CD4-positive, alpha-beta T cell treated with Interferon gamma for 1 hour (primary cell): ENCODE measurements around the gene AFDN.

ENCODE experiments used
- DNase-seq: peaks from one replicate; pipeline ENCODE4 v3.0.0-alpha.2; 2020

The AFDN gene

GRCh38 chr6:167817016-167817415 lies 9.7 kb upstream of the AFDN start:
- no peak for DNase-seq

DNA sequence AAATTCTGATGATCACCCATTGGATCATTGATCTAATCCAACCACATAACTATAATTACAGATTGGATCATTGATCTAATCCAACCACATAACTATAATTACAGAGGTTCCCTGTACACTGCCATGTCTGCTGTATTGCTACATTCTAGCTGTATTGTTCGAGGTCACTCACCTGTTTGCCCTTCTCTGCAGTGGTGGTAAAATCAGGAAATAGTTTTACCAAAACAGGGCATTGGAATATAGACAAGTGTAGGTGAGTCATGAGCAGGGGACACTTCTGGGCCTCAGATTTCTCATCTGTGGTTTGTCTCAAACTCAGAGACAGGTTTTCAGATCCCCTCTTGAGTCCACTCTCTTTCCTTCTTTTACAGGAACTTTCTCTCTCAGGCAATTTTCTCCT lies 9.0 kb upstream of the AFDN start:
- DNase-seq, result no peak

GRCh38 chr6:167819576-167819975 lies 7.1 kb upstream of the AFDN start:
- no peak for DNase-seq

DNA sequence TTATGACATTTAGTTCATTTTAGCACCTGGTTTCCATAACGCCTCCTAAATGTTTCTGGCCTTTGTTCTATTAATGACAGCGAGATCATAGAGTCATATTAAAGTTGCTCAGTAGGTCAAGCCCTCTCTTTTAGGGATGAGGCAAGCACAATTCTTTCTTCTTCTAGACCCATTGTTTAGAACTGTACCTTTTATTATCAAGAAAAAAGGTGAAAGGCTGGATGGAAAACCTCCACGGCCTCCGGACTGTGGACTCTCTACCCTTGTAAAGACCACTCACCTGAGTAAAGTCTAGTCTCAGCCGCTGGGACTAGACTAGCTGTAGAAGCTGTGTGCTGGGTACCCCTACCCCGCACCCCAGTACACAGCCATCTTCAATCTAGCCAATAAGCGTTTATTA lies 6.0 kb upstream of the AFDN start:
- DNase-seq, result no peak

- DNase-seq, result no peak
These were observed 1.9 kb upstream of the AFDN start for GRCh38 chr6:167824591-167825331.

- peak; percentile 9 for DNase-seq
These were observed 1.1 kb upstream of the AFDN start for GRCh38 chr6:167825332-167826229.

DNA sequence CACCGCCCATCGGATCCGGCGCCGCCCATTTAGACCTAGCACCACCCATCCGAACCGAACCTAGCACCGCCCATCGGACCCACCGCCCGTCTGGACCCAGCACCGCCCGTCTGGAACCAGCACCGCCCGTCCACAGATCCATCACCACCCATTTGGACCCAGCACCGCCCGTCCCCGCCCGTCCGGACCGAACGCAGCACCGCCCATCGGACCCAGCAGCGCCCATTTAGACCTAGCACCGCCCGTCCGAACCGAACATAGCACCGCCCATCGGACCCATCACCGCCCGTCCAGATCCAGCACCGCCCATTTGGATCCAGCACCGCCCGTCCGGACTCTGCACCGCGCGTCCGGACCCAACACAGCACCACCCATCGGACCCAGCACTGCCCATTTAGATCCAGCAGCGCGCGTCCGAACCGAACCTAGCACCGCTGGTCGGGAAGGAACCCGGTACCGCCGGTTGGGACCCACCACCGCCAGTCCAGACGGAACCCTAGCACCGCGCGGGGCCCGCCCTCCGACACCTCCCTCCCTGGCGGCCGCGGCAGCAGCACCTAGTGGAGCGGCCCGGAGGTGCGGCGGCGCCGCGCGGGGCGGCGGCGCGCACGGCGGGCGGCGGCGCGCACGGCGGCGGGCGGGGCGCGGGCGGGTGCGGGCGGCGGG lies 348 bp upstream of the AFDN start:
- DNase-seq, result peak; percentile 55

DNA sequence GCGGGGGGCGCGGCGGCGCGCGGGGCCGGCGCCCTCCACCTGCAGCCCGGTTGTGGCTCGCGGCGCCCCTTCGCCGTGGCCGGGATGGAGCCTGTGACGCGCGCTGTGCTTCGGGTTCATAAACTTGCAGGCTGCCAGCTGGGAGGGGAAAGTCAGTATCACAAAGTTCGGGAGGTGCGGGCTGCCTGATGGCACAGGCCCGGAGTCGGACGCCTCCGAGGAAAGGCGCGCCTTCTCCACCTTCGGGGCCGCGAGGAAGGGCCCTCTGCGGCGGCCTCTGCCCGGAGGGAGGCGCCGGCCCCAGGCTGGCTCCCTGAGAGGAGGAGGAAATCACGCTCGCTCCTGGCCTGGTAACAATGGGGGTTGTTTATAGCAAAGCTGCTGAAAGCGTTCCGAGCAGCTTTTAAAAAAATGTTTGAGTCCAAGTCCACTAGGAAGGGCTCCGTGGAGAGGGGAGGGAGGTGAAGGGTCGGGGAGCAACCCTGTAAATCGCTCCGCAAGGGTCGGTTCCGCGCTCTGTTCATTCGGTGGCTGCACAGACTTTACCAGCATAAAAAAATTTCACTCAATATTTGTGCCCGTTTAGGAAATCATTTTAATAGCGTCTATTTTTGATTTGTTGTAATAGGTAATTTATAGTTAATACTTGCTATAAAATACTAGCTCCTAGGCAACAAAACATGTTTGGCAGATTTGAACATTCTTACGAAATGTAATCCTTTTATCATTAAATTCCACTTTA lies 1.0 kb downstream of the AFDN start:
- DNase-seq, result peak; percentile 2

DNA sequence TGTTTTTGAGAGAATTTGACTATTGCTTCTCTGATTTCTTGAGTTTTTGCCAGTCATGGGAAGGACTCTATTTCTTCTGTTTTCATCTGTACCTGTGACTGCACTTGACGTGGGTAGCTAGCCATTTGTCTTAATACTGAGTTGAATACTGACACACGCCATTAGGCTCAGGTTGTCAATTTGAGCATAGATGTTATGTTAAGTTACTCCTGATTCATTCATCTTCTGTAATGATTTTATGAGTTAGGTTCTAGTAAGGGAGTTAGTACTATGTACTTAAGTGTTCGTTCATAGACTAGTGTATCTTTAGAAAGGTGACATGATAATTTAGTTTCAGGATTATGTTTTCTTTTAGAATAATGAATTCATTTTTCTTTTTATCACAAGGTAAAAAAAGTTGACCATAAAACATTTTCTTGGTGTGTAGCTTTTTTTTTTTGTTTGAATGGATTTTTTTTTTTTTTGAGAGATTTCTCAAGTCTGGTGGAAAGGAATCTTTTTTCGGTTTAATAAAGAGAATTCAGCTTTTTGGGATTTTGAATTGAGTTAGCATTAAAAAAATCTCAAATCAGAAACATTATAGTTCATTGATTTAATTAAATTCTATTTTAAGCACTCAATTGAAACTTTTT lies 1.7 kb downstream of the AFDN start:
- DNase-seq, result no peak

- DNase-seq, result no peak
These were observed 2.8 kb downstream of the AFDN start for GRCh38 chr6:167829513-167829912.

- no peak for DNase-seq
These were observed 4.6 kb downstream of the AFDN start for GRCh38 chr6:167831281-167831828.

DNA sequence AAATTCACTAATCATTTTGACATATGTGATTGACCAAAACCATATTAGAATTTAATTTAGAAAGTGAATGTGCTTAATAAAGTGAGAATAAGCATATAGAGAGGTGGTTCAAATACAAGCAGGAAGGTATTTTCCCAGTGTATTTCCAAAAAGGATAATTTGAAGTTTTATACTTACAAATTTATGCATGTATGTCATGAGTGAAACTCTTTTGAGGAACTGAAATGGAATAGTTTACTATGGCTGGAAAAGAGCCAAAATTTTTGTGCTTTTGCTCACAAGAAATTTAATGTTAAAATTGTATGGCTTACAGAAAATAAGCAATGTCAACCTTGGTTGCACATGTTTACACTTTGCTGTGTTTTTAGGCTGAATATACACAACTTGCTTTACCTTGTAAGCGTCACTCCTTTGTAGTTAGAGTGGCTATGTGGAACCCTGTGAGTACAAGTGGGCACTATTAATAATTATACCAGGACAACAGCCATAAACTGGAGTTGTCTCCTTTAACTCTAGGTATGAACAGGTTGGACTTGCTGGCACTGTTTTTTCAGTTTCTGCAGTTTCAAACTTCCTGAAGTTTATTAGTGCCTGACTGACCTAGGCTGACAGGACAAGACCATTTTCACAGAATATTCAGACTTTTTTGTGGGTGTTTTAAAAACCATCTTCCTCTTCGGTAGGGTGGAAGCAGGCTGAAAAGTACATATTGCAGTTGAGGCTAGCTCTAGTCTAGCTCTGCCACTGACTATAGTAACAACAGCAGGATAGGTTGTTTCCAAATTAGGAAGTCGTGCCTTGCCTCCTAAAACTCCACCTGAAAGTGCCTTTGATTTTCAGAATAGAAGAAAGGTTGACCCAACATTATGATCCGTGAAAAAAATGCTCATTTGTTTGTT lies 6.0 kb downstream of the AFDN start:
- DNase-seq, result no peak

GRCh38 chr6:167833396-167833763 lies 6.7 kb downstream of the AFDN start:
- DNase-seq, result no peak

DNA sequence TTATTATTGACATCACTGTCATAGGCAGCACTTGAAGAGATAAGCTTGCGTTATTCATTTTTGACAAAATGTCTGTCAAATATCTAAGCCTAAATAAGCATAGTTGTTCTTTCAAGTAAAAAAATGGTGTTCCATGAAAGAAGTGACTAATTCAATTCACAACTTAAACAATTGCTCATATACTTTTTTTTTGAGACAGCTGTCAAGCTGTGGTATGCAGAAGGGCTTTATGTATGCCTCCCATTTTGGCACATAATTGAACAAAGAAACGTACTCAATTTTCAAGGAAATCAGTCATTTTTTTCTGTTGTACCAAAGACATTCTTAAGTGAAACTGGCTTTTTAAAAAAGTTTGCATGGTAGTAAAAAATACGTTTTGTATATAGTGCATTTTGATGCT lies 8.5 kb downstream of the AFDN start:
- no peak for DNase-seq

DNA sequence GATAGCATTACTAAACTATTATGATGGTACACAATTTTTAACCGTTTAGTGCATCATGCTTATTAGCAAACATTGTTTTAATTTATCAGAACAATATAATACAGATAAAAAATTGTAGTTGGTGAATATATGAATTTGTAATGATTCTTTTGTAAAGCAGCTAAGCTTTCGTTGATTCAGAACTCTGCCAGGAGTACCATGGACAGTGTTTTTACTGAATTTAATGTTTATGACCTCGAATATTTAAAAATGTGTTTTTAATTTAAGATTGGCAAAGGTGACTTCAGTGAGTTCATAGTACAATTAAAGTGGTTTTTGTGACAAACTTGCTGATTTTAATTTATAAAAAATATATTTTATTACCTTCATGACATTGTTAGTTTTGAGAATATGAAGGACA lies 10.0 kb downstream of the AFDN start:
- no peak for DNase-seq

DNA sequence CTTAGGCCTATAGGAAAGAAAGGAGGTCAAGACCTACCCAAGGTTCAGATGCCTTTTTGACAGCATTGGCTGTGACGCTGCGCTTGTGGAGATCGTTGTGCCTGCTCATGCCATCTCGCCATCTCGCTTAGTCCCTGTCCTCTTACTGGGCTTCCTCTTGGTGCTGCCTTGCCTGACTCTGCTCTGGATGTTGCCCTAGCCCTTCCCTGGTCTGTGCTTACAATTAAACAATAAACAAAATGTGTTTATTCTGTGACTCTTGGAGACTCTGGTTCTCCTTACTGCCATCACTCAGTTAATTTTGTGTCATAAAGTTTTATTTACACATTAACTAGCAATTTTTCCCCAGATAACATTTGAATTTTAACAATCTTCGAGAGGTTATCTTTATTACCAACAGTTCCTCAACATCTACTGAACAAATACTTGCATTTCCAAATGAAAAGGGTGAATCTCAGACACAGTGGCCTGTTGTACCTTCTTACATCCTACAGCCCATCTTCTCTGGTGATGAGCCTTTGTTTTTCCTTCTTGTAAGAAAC lies 11.6 kb downstream of the AFDN start:
- DNase-seq, result no peak

DNA sequence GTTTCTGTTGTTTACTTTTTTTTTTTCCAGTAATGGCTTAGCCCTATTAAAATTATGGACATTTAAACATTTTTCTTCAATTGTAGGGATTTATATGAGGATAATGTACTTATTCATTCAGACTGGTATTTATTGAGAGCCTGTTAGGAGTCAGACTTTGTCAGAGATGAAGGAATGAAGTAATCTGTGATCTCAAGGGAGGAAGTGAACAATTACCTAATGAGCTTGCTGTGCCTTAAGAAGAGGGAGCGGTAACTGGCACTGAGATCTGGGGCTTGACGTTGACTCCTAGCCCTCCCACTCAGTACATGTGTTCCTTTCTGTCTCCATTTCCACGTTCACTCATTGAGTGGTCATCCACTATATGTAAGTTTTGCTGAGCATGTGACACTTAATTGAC lies 12.6 kb downstream of the AFDN start:
- DNase-seq, result no peak

DNA sequence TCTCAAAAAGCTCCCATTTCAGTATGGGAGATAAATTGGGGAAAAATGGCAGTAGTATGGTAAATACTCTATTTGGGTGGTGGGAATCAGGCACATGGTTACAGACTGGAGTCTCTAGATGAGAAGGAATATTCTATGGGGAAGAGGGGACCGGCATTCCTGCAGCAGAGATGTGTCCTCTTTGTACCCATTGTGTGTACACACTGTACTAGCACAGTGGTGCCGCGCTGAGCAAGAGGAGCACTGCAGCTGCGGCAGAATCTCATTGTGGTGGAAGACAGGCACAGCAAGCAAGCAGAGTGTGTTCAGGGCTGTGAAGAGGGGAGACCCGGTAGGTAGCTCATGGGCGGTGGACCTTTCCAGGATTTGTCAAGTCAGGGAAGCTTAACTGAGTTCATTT lies 13.0 kb downstream of the AFDN start:
- DNase-seq, result no peak

DNA sequence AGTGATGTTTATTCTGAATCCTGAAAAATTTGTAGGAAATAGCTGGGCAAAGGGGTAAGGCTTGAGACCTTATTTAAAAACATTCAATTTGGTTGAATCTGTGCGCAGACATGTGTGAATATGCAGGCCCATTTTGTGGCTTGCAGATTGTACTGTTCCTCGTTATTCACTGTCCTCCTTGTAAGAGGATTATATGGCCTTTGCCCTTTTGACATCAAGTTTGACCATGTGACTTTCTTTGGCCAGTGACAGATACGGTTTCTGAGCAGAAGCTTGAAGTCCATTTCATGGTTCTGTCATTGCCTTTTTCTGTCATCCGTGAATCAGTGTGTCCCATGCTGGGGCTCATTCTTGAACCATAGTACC lies 13.4 kb downstream of the AFDN start:
- no peak for DNase-seq

DNA sequence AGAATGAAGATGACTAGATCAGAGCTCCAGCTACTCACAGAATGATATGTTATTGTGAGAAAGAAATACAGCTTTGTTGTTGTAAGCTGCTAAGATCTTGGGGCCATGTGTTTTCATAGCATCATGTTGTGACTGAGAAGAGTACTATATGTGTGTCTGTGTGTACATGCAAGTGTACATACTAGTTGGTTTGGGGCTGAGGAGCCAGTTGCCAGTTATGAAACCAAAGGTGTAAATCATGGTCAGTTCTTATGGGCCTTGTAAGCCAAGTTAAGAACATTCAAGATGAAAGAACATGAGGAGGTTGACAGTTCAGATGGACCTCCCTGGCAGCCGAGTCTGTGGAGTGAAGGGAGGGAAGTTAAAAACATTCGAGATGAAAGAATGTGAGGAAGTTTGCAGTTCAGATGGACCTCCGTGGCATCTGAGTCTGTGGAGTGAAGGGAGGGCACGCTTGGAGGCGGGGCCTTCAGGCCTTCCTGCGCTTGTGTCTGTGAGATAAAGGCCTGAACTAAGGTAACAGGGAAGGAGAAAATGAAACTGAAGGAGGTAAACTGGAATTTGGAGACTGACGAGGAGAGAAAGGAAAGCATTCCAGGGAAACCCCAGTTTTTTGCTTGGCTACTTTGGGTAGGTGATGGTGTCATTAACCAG lies 13.9 kb downstream of the AFDN start:
- no peak for DNase-seq
